ENCODE measurements around the gene CHD5. TPM values are rescaled to one million over a fixed set of nuclear protein-coding genes. Genes with fewer than 3 reads are reported as not detected.

CHD5 gene
- polyA plus RNA-seq, 4 donors: 0.28 to 1.8 (median 0.67) TPM; not detected in 1

- peaks cover 2 to 19% (median 5%) of the 10 kb centered on the region in 3 donors for H3K27me3 ChIP-seq (ENCODE audit: control insufficient read depth in 3 of 3, insufficient read depth in 3 of 3, low read length in 3 of 3)
- H3K4me3 ChIP-seq (ENCODE audit: low read depth in 1 of 3, low read length in 3 of 3): peak overlapping the region in 1 of 3 donors; percentile 8
- FAIRE-seq (no peak), DNase-seq (peak; percentile 49 to 53)
- H3K9me3 ChIP-seq (ENCODE audit: control insufficient read depth in 2 of 2, insufficient read depth in 1 of 2, low read depth in 1 of 2, low read length in 1 of 2): no peaks in the 10 kb centered on the region
- H3K36me3 ChIP-seq (ENCODE audit: control insufficient read depth in 3 of 3, insufficient read depth in 2 of 3, low read depth in 1 of 3, low read length in 3 of 3): no peaks in the 10 kb centered on the region
- no peak overlapping the region for H3K27ac ChIP-seq (ENCODE audit: low read depth in 1 of 3, low read length in 2 of 3)
- 6 to 10% (median 6%) methylated on average over 35 to 53 of the region's 53 CpGs for WGBS, 3 donors
- no peaks in the 10 kb centered on the region for H3K4me1 ChIP-seq (ENCODE audit: control insufficient read depth in 3 of 3, insufficient read depth in 2 of 3, low read depth in 1 of 3, low read length in 2 of 3)
Measured at GRCh38 chr1:6148497-6149241, 31.5 kb downstream of the CHD5 start.

- H3K4me3 ChIP-seq (ENCODE audit: low read depth in 1 of 3, low read length in 3 of 3): no peak overlapping the region
- H3K27ac ChIP-seq (ENCODE audit: low read depth in 1 of 3, low read length in 2 of 3): no peak overlapping the region
- H3K36me3 ChIP-seq (ENCODE audit: control insufficient read depth in 3 of 3, insufficient read depth in 2 of 3, low read depth in 1 of 3, low read length in 3 of 3): no peaks in the 10 kb centered on the region
- 79 to 88% (median 82%) methylated on average over 24 of the region's 24 CpGs for WGBS, 3 donors
- FAIRE-seq: no peak
- DNase-seq: no peak
- H3K4me1 ChIP-seq (ENCODE audit: control insufficient read depth in 3 of 3, insufficient read depth in 2 of 3, low read depth in 1 of 3, low read length in 2 of 3): no peaks in the 10 kb centered on the region
- H3K27me3 ChIP-seq (ENCODE audit: control insufficient read depth in 3 of 3, insufficient read depth in 3 of 3, low read length in 3 of 3): peaks cover 2 to 19% (median 5%) of the 10 kb centered on the region in 3 donors
- H3K9me3 ChIP-seq (ENCODE audit: control insufficient read depth in 2 of 2, insufficient read depth in 1 of 2, low read depth in 1 of 2, low read length in 1 of 2): no peaks in the 10 kb centered on the region
Measured at GRCh38 chr1:6145864-6146410, 34.2 kb downstream of the CHD5 start.

GRCh38 chr1:6145396-6145750, 34.7 kb downstream of the CHD5 start:
- Histone ChIP-seq H3K4me3 (ENCODE audit: low read depth in 1 of 3, low read length in 3 of 3) (no peak overlapping the region), H3K27me3 (ENCODE audit: control insufficient read depth in 3 of 3, insufficient read depth in 3 of 3, low read length in 3 of 3) (peaks cover 2 to 19% (median 5%) of the 10 kb centered on the region in 3 donors), H3K4me1 (ENCODE audit: control insufficient read depth in 3 of 3, insufficient read depth in 2 of 3, low read depth in 1 of 3, low read length in 2 of 3) (no peaks in the 10 kb centered on the region), H3K9me3 (ENCODE audit: control insufficient read depth in 2 of 2, insufficient read depth in 1 of 2, low read depth in 1 of 2, low read length in 1 of 2) (no peaks in the 10 kb centered on the region), H3K36me3 (ENCODE audit: control insufficient read depth in 3 of 3, insufficient read depth in 2 of 3, low read depth in 1 of 3, low read length in 3 of 3) (no peaks in the 10 kb centered on the region), H3K27ac (ENCODE audit: low read depth in 1 of 3, low read length in 2 of 3) (no peak overlapping the region)
- 37 to 60% (median 57%) methylated on average over 2 of the region's 2 CpGs for WGBS, 3 donors
- DNase-seq: no peak
- FAIRE-seq: no peak

- WGBS, 3 donors: 44 to 51% (median 44%) methylated on average over 16 of the region's 16 CpGs
- Histone ChIP-seq H3K36me3 (ENCODE audit: control insufficient read depth in 3 of 3, insufficient read depth in 2 of 3, low read depth in 1 of 3, low read length in 3 of 3) (no peaks in the 10 kb centered on the region), H3K27me3 (ENCODE audit: control insufficient read depth in 3 of 3, insufficient read depth in 3 of 3, low read length in 3 of 3) (peaks cover 2 to 19% (median 5%) of the 10 kb centered on the region in 3 donors), H3K4me1 (ENCODE audit: control insufficient read depth in 3 of 3, insufficient read depth in 2 of 3, low read depth in 1 of 3, low read length in 2 of 3) (no peaks in the 10 kb centered on the region), H3K4me3 (ENCODE audit: low read depth in 1 of 3, low read length in 3 of 3) (no peak overlapping the region), H3K27ac (ENCODE audit: low read depth in 1 of 3, low read length in 2 of 3) (no peak overlapping the region), H3K9me3 (ENCODE audit: control insufficient read depth in 2 of 2, insufficient read depth in 1 of 2, low read depth in 1 of 2, low read length in 1 of 2) (no peaks in the 10 kb centered on the region)
- FAIRE-seq (no peak), DNase-seq (no peak)
Measured at GRCh38 chr1:6144647-6145395, 35.3 kb downstream of the CHD5 start.

- no peak overlapping the region for H3K27ac ChIP-seq (ENCODE audit: low read depth in 1 of 3, low read length in 2 of 3)
- FAIRE-seq: no peak
- no peak overlapping the region for H3K4me3 ChIP-seq (ENCODE audit: low read depth in 1 of 3, low read length in 3 of 3)
- no peak for DNase-seq
- H3K27me3 ChIP-seq (ENCODE audit: control insufficient read depth in 3 of 3, insufficient read depth in 3 of 3, low read length in 3 of 3): peaks cover 2 to 16% (median 5%) of the 10 kb centered on the region in 3 donors
- no peaks in the 10 kb centered on the region for H3K9me3 ChIP-seq (ENCODE audit: control insufficient read depth in 2 of 2, insufficient read depth in 1 of 2, low read depth in 1 of 2, low read length in 1 of 2)
- H3K4me1 ChIP-seq (ENCODE audit: control insufficient read depth in 3 of 3, insufficient read depth in 2 of 3, low read depth in 1 of 3, low read length in 2 of 3): no peaks in the 10 kb centered on the region
- 73% methylated on average over 7 of the region's 7 CpGs for WGBS, 3 donors
- no peaks in the 10 kb centered on the region for H3K36me3 ChIP-seq (ENCODE audit: control insufficient read depth in 3 of 3, insufficient read depth in 2 of 3, low read depth in 1 of 3, low read length in 3 of 3)
Measured at GRCh38 chr1:6144175-6144574, 35.9 kb downstream of the CHD5 start.

GRCh38 chr1:6143395-6143794, 36.7 kb downstream of the CHD5 start:
- DNase-seq: no peak
- H3K4me1 ChIP-seq (ENCODE audit: control insufficient read depth in 3 of 3, insufficient read depth in 2 of 3, low read depth in 1 of 3, low read length in 2 of 3): no peaks in the 10 kb centered on the region
- FAIRE-seq: no peak
- no peaks in the 10 kb centered on the region for H3K36me3 ChIP-seq (ENCODE audit: control insufficient read depth in 3 of 3, insufficient read depth in 2 of 3, low read depth in 1 of 3, low read length in 3 of 3)
- H3K9me3 ChIP-seq (ENCODE audit: control insufficient read depth in 2 of 2, insufficient read depth in 1 of 2, low read depth in 1 of 2, low read length in 1 of 2): no peaks in the 10 kb centered on the region
- H3K4me3 ChIP-seq (ENCODE audit: low read depth in 1 of 3, low read length in 3 of 3): no peak overlapping the region
- H3K27ac ChIP-seq (ENCODE audit: low read depth in 1 of 3, low read length in 2 of 3): no peak overlapping the region
- peaks cover 1 to 11% (median 2%) of the 10 kb centered on the region in 3 donors for H3K27me3 ChIP-seq (ENCODE audit: control insufficient read depth in 3 of 3, insufficient read depth in 3 of 3, low read length in 3 of 3)
- 84 to 86% (median 84%) methylated on average over 4 of the region's 4 CpGs for WGBS, 3 donors

GRCh38 chr1:6142734-6143133, 37.4 kb downstream of the CHD5 start:
- Histone ChIP-seq H3K4me3 (ENCODE audit: low read depth in 1 of 3, low read length in 3 of 3) (no peak overlapping the region), H3K4me1 (ENCODE audit: control insufficient read depth in 3 of 3, insufficient read depth in 2 of 3, low read depth in 1 of 3, low read length in 2 of 3) (no peaks in the 10 kb centered on the region), H3K36me3 (ENCODE audit: control insufficient read depth in 3 of 3, insufficient read depth in 2 of 3, low read depth in 1 of 3, low read length in 3 of 3) (no peaks in the 10 kb centered on the region), H3K27me3 (ENCODE audit: control insufficient read depth in 3 of 3, insufficient read depth in 3 of 3, low read length in 3 of 3) (peaks cover 0 to 4% (median 2%) of the 10 kb centered on the region in 3 donors), H3K27ac (ENCODE audit: low read depth in 1 of 3, low read length in 2 of 3) (no peak overlapping the region), H3K9me3 (ENCODE audit: control insufficient read depth in 2 of 2, insufficient read depth in 1 of 2, low read depth in 1 of 2, low read length in 1 of 2) (no peaks in the 10 kb centered on the region)
- 67 to 82% (median 76%) methylated on average over 4 of the region's 4 CpGs for WGBS, 3 donors
- DNase-seq (no peak), FAIRE-seq (no peak)

GRCh38 chr1:6142036-6142621, 38.0 kb downstream of the CHD5 start:
- Histone ChIP-seq H3K4me3 (ENCODE audit: low read depth in 1 of 3, low read length in 3 of 3) (no peak overlapping the region), H3K27me3 (ENCODE audit: control insufficient read depth in 3 of 3, insufficient read depth in 3 of 3, low read length in 3 of 3) (peaks cover 0 to 3% (median 2%) of the 10 kb centered on the region in 3 donors), H3K27ac (ENCODE audit: low read depth in 1 of 3, low read length in 2 of 3) (no peak overlapping the region), H3K9me3 (ENCODE audit: control insufficient read depth in 2 of 2, insufficient read depth in 1 of 2, low read depth in 1 of 2, low read length in 1 of 2) (no peaks in the 10 kb centered on the region), H3K36me3 (ENCODE audit: control insufficient read depth in 3 of 3, insufficient read depth in 2 of 3, low read depth in 1 of 3, low read length in 3 of 3) (no peaks in the 10 kb centered on the region), H3K4me1 (ENCODE audit: control insufficient read depth in 3 of 3, insufficient read depth in 2 of 3, low read depth in 1 of 3, low read length in 2 of 3) (no peaks in the 10 kb centered on the region)
- 92 to 94% (median 92%) methylated on average over 33 of the region's 33 CpGs for WGBS, 3 donors
- DNase-seq: no peak
- FAIRE-seq: no peak
